ENCODE results near the gene PLCB4.

- TF ChIP-seq, protein P1, sequence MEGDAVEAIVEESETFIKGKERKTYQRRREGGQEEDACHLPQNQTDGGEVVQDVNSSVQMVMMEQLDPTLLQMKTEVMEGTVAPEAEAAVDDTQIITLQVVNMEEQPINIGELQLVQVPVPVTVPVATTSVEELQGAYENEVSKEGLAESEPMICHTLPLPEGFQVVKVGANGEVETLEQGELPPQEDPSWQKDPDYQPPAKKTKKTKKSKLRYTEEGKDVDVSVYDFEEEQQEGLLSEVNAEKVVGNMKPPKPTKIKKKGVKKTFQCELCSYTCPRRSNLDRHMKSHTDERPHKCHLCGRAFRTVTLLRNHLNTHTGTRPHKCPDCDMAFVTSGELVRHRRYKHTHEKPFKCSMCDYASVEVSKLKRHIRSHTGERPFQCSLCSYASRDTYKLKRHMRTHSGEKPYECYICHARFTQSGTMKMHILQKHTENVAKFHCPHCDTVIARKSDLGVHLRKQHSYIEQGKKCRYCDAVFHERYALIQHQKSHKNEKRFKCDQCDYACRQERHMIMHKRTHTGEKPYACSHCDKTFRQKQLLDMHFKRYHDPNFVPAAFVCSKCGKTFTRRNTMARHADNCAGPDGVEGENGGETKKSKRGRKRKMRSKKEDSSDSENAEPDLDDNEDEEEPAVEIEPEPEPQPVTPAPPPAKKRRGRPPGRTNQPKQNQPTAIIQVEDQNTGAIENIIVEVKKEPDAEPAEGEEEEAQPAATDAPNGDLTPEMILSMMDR (optimal IDR thresholded peaks at IDR 0.05 in 1 of 3, IDR thresholded peaks at IDR 0.05 in 1 of 3, conservative IDR thresholded peaks at IDR 0.05 in 1 of 3; ENCODE audit: extremely low read depth in 1 of 3, insufficient read depth in 2 of 3, low read length in 3 of 3), result no peak
- TF ChIP-seq EZH2 (IDR thresholded peaks at IDR 0.05; ENCODE audit: low read length), result no peak
Measured at GRCh38 chr20:9082741-9083140, 13.9 kb downstream of the PLCB4 start.
